Activated gamma-delta T cell treated with anti-CD3 and anti-CD28 coated beads, Interleukin-2, amount 50 U/mL, for 16 hours (primary cell): ENCODE measurements around the gene HGF.

ENCODE experiments used
- DNase-seq: peaks from one replicate; pipeline ENCODE4 v3.0.0-alpha.2; 2020; ENCODE audit warnings: low read depth

Gene HGF

DNA sequence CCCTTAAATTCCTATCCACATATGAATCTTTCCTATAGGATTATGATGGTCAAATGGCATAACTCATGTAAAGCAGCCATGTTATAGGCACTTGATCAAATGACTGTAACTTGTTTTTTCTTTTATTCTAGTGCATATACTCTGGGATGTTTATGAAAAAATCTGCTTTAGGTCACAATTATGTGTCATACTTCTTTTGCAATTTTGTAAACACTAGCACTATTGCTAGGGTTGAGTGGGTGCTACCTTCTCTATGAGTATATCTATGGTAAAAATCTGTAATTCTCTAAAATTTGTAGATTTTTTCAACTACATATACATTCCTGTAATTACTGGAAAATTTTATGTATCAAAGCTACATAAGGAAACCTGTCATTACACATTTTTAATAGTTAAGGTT lies 50.0 kb downstream of the HGF start:
- no peak for DNase-seq

DNA sequence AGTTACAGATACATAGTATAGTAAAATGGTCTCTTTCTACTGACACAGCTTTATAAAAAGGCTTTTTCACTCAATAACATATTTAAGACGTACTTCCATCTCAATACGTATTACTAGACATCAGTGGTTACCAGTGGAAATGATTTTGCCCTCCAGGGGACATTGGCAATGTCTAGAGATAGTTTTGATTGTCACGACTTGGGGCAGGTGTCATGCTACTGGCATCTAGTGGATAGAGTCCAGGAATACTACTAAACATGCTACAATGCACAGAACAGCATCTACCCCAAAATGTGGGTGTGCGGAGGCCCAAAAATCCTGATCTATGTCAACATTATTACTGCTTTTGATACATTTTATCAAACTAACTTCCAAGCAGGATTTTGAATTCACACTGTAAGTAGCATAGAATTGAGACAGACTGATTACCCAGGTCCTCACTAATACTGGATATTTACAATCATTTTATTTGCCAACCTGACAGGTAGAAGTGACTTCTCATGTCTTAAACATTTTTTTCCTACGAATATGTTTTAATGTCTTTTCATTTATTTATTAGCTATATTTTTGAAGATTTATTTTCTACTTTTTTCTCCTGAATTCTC lies 53.8 kb downstream of the HGF start:
- DNase-seq, result no peak

DNA sequence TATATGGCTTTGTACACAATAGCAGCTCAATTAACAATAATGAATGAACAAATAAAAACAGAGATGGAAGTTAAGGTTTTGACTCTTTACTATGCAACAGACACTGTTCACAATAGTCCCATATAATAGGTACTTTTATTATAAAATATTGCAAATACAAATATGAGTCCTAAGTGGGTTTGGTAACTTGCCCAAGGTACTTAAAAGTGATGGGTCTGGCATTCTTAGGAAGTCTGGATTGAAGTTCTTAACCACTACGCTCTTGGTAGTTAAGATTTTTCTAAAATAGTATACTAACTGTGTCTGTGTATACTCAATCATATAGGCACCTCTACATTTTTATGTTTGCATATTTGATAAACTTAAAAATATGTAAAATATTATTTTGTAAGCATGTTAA lies 55.5 kb downstream of the HGF start:
- no peak for DNase-seq

DNA sequence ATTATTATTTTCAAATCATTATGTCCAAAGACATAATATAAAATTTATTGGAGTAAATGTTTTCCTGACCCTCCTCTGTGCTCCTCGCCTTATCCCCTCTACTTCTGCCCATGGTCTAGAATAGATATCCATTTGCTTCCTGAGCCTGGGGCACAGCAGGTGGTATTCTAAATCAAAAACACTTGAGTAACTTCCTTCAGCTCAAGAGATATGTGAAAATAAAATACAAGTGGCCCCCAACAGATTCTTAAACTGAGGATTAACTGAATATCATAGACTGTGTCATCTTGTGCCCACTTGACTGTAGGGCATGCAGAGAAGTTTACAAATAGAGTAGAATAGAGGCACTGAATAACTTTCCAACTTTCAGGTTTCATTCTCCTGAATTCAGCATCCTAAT lies 59.1 kb downstream of the HGF start:
- no peak for DNase-seq

DNA sequence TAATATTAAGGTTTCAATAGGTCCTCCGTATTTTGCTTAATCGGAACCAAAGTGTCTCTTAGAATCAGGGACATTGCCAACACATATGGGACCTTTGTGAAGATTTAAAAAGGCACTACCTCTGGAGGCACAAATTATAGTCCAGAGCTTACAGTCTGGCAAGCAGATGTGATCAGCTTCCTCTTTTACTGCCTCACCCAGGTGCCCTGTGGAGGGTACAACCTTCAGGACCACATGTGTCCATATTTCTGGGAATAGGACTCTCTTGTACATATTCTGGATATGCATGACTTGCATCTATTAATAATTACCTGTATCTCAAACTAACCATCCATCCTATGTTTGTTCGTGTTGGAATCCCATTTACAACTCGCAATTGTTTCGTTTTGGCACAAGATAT lies 60.0 kb downstream of the HGF start:
- no peak for DNase-seq

DNA sequence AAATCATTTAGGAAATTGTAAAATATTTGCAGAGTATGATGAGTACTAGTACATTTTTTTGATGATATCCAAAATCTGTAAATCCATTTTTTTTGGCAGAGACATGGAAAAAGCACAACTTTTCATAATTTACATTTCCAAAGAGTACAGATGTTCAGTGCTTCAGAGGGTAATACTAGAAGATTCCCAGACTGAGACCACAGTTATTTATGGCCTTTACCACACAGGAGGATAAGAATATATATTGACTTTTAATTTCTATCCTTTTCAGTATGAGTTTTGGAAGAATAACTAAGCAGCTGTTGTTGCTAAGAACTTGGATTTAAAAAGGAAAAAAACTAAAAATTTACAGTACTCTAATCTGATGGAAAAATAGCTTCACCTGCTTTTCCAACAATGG lies 61.9 kb downstream of the HGF start:
- DNase-seq, result no peak

DNA sequence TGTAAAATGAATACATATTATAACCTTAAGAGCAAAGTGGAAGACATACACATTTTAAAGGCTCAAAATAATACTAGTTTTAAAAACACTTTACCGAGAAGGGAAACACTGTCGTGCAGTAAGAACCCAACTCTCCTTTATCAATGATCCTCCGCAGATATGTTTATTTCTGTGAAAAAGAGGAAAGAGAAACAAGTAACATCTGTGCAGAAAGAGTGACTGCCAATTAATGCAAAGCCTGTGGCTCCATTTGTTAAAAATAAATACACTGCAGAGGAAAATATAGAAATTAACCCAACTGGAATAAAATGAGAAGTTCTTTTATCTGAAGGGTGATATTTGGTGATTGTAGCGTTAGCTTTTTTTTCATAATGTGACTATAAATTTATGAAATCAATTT lies 62.7 kb downstream of the HGF start:
- no peak for DNase-seq

DNA sequence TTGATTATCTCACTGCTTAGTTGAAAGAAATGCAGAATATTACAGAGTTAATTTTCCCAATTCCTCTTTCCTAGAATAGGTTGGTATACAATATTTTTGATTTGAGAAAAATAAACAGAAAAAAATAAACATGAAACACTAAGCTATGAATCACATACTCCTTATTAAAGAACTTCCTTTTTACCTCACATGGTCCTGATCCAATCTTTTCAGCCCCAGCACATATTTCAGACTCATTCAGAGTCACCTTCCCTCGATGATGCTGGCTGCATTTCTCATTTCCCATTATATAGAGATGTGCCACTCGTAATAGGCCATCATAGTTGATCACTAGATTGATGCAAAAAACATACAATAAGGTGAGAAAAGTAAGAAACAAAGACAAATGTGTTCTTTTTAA lies 64.6 kb downstream of the HGF start:
- no peak for DNase-seq

DNA sequence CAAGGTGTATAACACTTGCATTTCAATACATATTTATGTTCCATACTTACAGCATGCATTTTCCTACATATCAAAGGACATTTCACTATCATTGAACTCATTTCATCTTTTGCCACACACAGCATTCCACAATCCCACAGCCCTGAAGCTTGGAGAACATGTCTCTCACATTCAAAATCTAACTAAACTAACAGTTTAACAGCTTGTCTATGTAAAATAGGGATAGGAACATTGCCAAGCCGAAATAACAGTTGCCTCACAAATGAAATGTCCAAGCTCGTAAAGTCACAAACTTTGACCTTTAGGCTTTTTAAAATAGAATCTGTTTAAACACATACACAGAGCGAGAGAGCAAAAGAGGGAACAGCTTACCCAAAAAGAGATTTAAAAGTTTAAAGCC lies 65.3 kb downstream of the HGF start:
- DNase-seq, result no peak

DNA sequence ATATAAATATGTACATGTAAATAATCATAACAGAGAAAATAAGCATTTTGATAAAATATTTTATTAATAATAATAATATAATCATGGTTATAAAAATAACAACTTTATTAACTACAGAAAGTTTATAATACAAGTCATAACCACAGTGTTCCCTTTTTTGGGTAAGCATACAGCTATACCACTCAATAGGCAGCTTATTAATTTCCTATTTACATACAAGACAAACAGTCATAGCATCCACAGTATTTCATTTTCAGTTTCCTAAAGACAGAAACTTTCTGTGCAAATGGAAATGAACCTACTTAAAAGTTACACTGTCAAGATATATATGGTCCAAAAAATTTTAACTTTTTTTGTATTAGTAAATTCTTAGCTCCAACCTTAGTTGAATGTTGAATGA lies 70.9 kb downstream of the HGF start:
- no peak for DNase-seq

DNA sequence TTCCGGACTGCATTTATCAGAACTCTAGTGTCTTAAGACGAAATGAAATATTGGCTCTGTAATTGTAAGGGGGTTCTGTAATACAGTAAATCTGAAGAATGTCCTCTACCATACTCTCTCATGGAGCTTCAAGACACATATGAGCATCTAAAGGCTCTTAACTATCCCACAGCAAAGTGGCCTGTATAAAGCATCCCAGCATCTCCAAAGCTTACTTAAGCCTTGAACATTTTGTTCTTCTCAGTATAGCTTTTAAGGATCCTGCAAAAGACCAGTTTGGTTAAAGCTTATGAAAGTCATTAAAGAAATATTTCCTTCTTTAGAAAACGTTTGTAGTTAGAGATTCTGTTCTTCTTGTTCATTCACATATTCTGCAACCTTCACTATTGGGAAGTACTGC lies 75.1 kb downstream of the HGF start:
- no peak for DNase-seq

DNA sequence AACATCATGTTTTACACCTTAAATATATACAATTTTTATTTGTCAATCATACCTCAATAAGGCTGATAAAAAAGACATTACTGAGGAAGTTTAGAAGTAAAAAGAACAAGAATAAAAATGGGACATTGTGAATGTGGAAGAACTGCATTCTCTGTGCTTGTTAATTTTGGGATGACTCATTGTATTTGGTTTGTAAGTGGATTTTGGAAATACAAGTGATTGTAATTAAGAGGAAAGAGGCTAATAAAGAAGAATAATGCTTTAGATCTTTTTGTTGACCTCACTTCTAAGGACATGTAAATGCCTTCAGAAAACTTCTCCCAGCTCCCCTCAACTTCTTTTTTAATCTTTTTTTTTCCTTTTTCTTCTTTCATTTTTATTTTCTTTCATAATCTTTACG lies 76.0 kb downstream of the HGF start:
- DNase-seq, result no peak

DNA sequence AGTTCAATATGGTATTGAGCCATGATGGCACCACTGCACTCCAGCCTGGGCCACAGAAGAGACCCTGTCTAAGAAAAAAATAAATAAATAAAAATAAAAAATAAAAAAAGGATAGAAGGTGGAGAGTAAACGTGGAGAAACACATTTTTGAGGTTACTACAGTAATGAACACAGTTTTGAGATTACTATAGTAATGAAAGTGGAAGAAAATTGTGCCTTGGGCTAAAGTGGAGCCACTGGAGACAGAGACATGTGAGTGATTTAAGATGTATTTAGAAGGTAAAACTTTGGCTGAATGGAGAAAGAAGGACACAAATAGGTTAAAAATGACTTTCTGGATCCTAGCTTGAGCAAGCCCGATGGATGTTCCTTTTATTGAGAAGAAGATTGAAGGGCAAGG lies 76.8 kb downstream of the HGF start:
- DNase-seq, result no peak

DNA sequence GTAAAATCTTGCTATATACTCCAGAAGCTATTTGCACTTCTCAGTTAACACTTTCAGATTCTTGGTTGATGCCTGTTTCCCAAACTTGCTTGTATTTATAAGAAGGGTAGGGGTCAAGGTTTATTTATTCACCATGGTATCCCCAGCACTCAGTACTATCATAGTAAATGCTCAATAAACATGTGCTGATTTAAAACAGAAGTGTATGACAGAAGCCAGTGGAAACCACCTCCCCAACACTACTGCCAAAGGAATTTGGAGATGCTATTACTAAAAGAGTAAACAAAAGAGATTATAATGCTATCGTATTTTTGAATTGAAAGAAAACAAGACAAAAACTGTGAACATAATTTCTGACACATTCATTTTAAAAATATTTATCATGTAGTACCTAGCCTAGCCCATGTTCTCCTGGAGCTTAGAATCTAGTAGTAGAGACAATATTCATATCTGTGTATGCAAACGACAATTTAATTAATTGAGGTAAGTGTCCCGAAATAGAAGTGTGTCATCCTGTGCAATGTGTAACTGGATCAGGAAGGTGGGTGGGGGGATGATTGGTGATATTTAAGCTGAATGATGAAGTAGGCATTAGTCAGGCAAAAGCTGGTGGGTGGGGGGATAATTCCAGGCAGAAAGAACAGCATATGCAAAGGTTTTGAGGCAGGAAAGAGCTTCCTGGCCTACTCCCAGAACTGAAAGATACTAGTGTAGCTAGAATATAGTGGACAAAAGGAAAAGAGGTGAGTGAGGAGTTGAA lies 77.5 kb downstream of the HGF start:
- DNase-seq, result no peak

DNA sequence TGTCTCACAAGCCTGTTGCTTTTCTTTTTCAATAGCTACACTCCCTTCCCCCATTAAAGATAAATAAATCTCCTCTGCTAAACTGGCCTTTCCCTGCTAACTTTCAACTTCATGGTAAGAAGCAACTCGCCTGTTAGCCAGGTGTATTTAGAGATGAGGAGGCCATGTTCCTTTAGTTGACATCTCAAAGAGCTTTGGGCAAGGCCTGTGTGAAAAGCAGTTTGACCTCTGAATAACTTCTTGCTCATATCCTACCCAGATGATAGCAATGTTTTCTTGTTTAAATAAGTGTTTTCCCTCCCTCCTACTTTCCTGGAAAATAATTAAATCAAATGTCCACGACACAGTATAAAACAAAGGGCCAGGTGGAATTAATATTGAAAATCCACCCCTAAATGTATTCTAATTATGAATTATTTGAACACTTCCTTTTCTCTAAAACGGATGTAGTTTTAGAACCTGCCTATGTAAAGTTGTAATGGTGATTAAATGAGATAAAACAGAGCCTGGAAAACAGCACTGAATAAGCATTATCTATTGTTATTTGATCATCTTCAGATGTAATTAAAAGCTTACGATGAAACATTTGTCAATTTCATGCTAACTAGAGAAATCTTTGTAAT lies 78.5 kb downstream of the HGF start:
- no peak for DNase-seq

DNA sequence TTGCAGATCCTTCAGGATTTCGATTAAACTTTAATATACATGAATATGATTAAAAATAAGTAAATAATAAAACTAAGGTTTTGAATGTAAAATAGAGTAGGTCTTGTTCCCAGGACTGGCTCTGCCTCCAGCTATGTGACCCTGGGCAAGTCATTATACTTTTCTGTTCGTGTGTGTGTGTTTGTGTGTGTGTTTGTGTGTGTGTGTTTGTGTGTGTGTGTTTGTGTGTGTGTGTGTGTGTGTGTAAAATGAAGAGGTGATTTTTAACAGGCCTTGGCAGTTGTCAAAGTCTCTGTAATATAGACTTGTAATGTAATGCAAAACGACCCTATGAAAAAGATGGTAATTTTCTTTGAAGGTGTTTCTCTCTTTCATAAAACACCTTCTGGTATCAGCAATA lies 79.2 kb downstream of the HGF start:
- DNase-seq, result no peak

DNA sequence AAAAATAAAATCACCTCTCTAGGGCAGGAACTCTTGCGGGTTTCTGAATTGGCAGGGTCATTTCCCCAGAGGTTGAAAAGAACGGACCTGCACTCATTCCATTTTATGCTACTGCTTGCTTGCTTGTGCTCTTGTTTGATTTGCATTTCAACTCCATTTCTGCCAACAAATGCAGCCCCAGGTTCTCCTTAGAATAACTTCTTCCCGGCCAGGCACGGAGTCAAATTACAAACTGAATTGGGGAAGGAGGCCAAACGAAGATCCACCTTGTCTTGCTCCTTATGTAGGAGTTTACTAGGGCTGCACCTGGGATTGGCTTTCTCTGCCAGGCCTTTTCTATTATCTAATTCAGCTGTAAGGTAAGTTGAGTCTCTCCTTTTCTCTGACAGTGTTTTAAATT lies 79.6 kb downstream of the HGF start:
- DNase-seq, result no peak

DNA sequence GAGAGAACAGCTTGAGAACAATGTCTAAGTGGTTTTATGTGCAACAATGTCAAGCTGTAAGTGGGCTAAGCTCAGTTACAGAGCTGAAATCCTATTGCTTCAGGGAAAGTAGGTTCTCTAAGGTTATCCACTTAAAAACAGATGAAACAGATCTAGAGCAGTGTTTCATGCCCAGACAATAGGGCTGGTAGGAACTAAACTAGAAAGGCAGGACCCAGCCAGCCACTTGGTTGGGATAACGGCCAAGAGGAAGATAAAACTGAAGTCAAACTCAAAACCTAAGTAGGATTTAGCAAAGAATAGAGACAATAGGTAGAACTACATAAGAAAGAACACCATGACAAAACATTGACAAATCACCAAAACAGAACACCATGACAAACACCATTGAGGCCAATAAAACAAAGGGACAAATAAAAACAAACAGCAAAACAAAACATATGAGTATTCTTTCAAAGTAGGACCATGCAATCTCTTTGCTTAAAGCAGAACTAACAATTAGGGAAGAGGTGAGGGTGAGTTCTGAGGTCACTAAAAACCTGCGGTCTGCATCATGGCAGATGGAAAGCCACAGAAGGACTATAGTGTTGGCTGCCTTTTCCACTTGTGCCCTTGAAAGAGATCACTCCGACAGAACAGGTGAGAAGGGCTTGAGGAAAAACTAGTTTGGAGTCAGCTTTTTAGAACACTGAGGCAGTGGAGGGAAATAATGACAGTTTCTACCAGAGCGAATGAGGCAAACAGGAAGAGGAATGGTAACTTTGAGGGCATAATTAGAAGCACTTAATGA lies 81.0 kb downstream of the HGF start:
- no peak for DNase-seq

DNA sequence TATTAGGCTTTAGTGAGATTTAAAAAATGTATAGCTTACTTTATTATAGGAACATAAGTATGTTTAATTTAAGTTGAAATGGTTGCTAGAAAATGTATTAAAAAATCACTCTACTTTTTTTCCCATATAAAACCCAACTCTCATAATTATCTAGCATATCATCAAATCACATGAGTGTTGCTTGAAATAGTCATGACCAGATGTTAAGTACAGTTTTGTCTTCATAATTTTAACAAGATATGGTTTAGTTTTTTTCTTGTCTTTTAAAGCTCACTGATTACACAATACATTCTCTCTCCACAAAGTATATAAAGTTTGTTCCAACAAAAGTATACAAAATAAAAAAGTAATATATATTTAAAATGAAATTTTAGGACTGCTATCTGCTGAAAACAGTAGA lies 82.8 kb downstream of the HGF start:
- no peak for DNase-seq

DNA sequence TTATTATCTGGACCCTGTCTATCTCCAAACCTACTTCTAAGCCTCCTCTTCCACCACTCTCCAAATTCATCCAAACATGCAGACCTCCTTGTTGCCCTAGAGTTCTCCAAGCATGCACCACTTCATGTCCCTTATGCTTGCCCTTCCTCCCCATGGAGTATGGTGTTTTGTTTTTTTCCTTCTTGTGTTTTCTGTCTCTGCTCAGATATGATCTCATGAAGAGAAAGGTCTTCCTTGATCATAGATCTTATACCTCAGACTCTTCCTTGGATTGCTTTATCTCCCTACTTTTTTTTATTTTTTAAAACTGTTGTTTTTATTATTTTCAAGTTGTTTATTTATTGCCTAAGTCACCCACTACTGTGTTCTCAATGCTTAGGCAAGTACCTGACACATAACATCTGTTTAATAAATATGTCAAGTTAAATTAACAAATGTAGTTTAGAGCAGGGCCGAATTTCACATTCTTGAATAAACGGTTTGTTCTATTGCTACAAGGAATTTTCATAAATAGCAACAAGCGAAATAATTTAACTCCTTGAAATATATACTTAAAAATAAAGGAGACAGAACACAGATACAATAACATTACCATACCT lies 84.5 kb downstream of the HGF start:
- DNase-seq, result no peak

DNA sequence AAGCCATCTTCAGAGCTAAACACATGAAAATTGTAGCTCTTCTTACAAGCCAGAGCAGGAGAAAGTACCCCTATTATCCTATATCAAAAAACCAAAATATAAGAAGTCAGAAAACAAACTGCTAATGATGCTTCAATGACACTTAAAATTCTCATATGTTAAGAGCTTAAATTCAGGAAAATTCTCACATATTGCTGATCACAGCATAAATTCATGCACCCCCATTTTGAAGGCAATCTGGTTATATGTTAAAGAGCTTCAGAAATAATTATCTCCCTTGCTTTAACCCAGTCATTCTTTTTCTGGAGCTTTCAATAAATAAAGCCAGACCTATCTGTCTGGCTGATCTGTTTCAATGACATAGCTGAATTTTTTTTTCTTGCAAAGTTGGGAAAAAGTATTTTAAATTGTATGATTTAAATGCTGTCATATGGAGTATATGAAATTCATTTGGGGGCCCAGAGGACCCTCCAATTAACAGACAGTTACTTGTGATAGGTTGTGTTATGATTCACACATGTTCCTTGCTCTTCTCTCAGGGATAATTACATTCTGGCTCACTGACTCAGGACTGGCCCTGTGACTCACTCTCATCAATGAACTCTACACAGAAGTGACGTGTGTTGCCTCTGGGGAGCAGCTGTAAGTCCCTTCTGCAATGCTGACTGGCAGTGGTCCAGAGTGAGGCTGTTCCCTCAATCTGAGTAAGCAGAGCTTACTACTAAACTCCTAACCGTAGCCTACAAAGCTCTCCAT lies 85.2 kb downstream of the HGF start:
- no peak for DNase-seq

DNA sequence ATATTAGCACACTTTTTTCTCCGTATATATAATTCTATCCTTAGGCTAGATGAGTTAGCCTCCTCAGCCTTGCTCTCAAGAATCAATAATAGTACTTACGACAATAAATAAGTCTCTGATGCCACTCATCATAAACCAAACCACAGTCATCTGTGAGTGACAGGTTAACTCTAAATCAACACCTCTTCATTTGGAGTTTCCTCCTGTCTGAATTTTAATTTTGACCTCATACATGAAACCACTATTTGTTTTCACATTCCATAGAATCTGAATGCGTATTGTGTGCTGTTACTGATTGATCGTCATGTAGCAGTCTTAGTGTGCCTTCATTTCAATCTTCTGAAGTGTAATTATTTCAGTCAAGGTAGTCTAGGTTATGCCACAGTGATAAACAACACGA lies 85.8 kb downstream of the HGF start:
- DNase-seq, result no peak
